HUES6 (cell line): ENCODE measurements around the gene CCL1.
"Not testable (repeated sequence)": the region's sequence is repeated elsewhere in the genome, so short reads cannot be mapped to it uniquely, and the experiment has no call there.

ENCODE experiments used
- H3K27ac ChIP-seq: 2 replicates; pipeline ENCODE4 v1.7.0; 2013; ENCODE audit warnings: low read depth, mild to moderate bottlenecking, low read length, inconsistent platforms
- H3K27me3 ChIP-seq: 2 replicates; pipeline ENCODE4 v1.6.1; 2013; ENCODE audit warnings: low read length; ENCODE audit not compliant: control insufficient read depth, insufficient read depth
- H3K36me3 ChIP-seq: 2 replicates; pipeline ENCODE4 v1.6.1; 2013; ENCODE audit warnings: low read length; ENCODE audit not compliant: control insufficient read depth, insufficient read depth
- H3K4me1 ChIP-seq: 2 replicates; pipeline ENCODE4 v1.6.1; 2013; ENCODE audit warnings: low read length; ENCODE audit not compliant: control insufficient read depth, insufficient read depth
- H3K4me3 ChIP-seq: 2 replicates; pipeline ENCODE4 v1.5.1; 2013; ENCODE audit warnings: low read depth, low read length
- H3K9ac ChIP-seq: one replicate; pipeline ENCODE4 v1.6.1; 2013; ENCODE audit warnings: mild to moderate bottlenecking, low read length
- H3K9me3 ChIP-seq: 2 replicates; pipeline ENCODE4 v1.6.1; 2013; ENCODE audit warnings: low read depth, low read length; ENCODE audit not compliant: control insufficient read depth, insufficient read depth

CCL1 gene

GRCh38 chr17:34357398-34357797 is 5.6 kb downstream of the CCL1 start:
- no peaks in the 10 kb centered on the region for H3K4me1 ChIP-seq

GRCh38 chr17:34356194-34356593 is 6.8 kb downstream of the CCL1 start, which contains the start of gene CCL13:
Gene CCL13 (plus strand): TSS chr17:34356480. CDS start chr17:34356527, 47 bp downstream.
- H3K9ac ChIP-seq = no peak within 1 kb of the TSS
- H3K27ac ChIP-seq = no peak within 1 kb of the TSS
- H3K36me3 ChIP-seq = no peaks in the 10 kb centered on the region
- H3K9me3 ChIP-seq = no peaks in the 10 kb centered on the region
- H3K4me1 ChIP-seq = no peaks in the 10 kb centered on the region
- no peak within 1 kb of the TSS for H3K4me3 ChIP-seq
- no peaks in the 10 kb centered on the region for H3K27me3 ChIP-seq

More at GRCh38 chr17:34357398-34357797, 5.6 kb downstream of the CCL1 start:
- no peak overlapping the region for H3K27ac ChIP-seq
- no peaks in the 10 kb centered on the region for H3K9me3 ChIP-seq
- no peak overlapping the region for H3K4me3 ChIP-seq
- no peaks in the 10 kb centered on the region for H3K36me3 ChIP-seq
- H3K9ac ChIP-seq = no peak overlapping the region
- no peaks in the 10 kb centered on the region; the same call in 1 of the 2 replicates for H3K27me3 ChIP-seq

- no peak overlapping the region for H3K4me3 ChIP-seq
- H3K4me1 ChIP-seq = peaks cover 3% of the 10 kb centered on the region
- no peaks in the 10 kb centered on the region for H3K27me3 ChIP-seq
- no peak overlapping the region for H3K9ac ChIP-seq
- H3K36me3 ChIP-seq = no peaks in the 10 kb centered on the region
- H3K9me3 ChIP-seq = no peaks in the 10 kb centered on the region
- H3K27ac ChIP-seq = no peak overlapping the region
These were observed 8.4 kb downstream of the CCL1 start for GRCh38 chr17:34354637-34355036.

GRCh38 chr17:34352191-34352590 is 10.8 kb downstream of the CCL1 start:
- no peaks in the 10 kb centered on the region for H3K36me3 ChIP-seq
- no peaks in the 10 kb centered on the region for H3K9me3 ChIP-seq
- H3K4me1 ChIP-seq = peaks cover 6% of the 10 kb centered on the region
- H3K4me3 ChIP-seq = no peak overlapping the region
- no peak overlapping the region for H3K9ac ChIP-seq
- H3K27ac ChIP-seq = no peak overlapping the region
- no peaks in the 10 kb centered on the region for H3K27me3 ChIP-seq

GRCh38 chr17:34351096-34351495 is 11.9 kb downstream of the CCL1 start:
- H3K4me3 ChIP-seq = no peak overlapping the region
- H3K4me1 ChIP-seq = peaks cover 6% of the 10 kb centered on the region
- H3K27me3 ChIP-seq = no peaks in the 10 kb centered on the region
- no peaks in the 10 kb centered on the region for H3K36me3 ChIP-seq
- no peak overlapping the region for H3K27ac ChIP-seq
- H3K9me3 ChIP-seq = no peaks in the 10 kb centered on the region
- no peak overlapping the region for H3K9ac ChIP-seq

- Histone ChIP-seq H3K4me3 (no peak overlapping the region), H3K27ac (no peak overlapping the region), H3K4me1 (peaks cover 6% of the 10 kb centered on the region), H3K27me3 (no peaks in the 10 kb centered on the region), H3K9me3 (no peaks in the 10 kb centered on the region), H3K36me3 (no peaks in the 10 kb centered on the region), H3K9ac (no peak overlapping the region)
These were observed 13.3 kb downstream of the CCL1 start for GRCh38 chr17:34349751-34350150.

- no peaks in the 10 kb centered on the region for H3K27me3 ChIP-seq
- no peaks in the 10 kb centered on the region for H3K36me3 ChIP-seq
- no peak overlapping the region for H3K4me3 ChIP-seq
- H3K4me1 ChIP-seq = peaks cover 6% of the 10 kb centered on the region
- H3K9ac ChIP-seq = no peak overlapping the region
- no peak overlapping the region for H3K27ac ChIP-seq
- no peaks in the 10 kb centered on the region for H3K9me3 ChIP-seq
These were observed 16.0 kb downstream of the CCL1 start for GRCh38 chr17:34347063-34347462.

- Histone ChIP-seq H3K27ac (no peak overlapping the region), H3K9me3 (no peaks in the 10 kb centered on the region), H3K9ac (no peak overlapping the region), H3K4me1 (no peaks in the 10 kb centered on the region), H3K4me3 (no peak overlapping the region), H3K27me3 (no peaks in the 10 kb centered on the region), H3K36me3 (no peaks in the 10 kb centered on the region)
These were observed 21.1 kb downstream of the CCL1 start for GRCh38 chr17:34341916-34342315.

GRCh38 chr17:34339138-34339770 is 23.8 kb downstream of the CCL1 start:
- Histone ChIP-seq H3K9me3 (no peaks in the 10 kb centered on the region), H3K9ac (no peak overlapping the region), H3K4me1 (no peaks in the 10 kb centered on the region), H3K27me3 (no peaks in the 10 kb centered on the region), H3K36me3 (no peaks in the 10 kb centered on the region), H3K4me3 (no peak overlapping the region), H3K27ac (no peak overlapping the region)

- no peaks in the 10 kb centered on the region for H3K27me3 ChIP-seq
- no peak overlapping the region for H3K27ac ChIP-seq
- no peaks in the 10 kb centered on the region for H3K4me1 ChIP-seq
- no peak overlapping the region for H3K4me3 ChIP-seq
- no peak overlapping the region for H3K9ac ChIP-seq
- no peaks in the 10 kb centered on the region for H3K36me3 ChIP-seq
- no peaks in the 10 kb centered on the region for H3K9me3 ChIP-seq
These were observed 25.3 kb downstream of the CCL1 start for GRCh38 chr17:34337701-34338100.

GRCh38 chr17:34327580-34327979 is 35.5 kb downstream of the CCL1 start:
- not testable (repeated sequence) for H3K27me3 ChIP-seq

More at GRCh38 chr17:34327580-34327979, 35.5 kb downstream of the CCL1 start:
- not testable (repeated sequence) for H3K4me3 ChIP-seq, H3K36me3 ChIP-seq, H3K4me1 ChIP-seq, H3K9ac ChIP-seq, H3K9me3 ChIP-seq, H3K27ac ChIP-seq
